8988T (cell line): ENCODE data around the gene SUGCT.

Experiments used
- DNase-seq: peaks from one replicate; pipeline ENCODE4 v3.0.0; 2011

The SUGCT gene

DNA sequence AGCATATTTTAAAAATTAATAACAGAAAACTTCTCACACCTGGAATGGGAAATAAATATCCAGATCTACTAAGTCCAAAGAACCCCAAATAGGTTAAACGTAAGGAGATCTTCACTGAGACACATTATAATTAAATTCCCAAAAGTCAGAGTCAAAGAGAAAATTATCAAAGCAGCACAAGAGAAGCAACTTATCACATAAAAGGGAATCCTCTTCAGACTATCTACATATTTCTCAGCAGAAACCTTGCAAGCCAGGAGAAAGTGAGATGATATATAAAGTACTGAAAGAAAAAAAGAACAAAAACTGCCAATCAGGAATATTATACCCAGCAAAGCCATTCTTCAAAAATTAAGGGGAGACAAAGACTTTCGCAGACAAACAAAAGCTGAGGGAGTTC is 756.4 kb downstream of the SUGCT start:
- no peak for DNase-seq

- no peak for DNase-seq
Measured at GRCh38 chr7:40899151-40899550, 764.3 kb downstream of the SUGCT start.

DNA sequence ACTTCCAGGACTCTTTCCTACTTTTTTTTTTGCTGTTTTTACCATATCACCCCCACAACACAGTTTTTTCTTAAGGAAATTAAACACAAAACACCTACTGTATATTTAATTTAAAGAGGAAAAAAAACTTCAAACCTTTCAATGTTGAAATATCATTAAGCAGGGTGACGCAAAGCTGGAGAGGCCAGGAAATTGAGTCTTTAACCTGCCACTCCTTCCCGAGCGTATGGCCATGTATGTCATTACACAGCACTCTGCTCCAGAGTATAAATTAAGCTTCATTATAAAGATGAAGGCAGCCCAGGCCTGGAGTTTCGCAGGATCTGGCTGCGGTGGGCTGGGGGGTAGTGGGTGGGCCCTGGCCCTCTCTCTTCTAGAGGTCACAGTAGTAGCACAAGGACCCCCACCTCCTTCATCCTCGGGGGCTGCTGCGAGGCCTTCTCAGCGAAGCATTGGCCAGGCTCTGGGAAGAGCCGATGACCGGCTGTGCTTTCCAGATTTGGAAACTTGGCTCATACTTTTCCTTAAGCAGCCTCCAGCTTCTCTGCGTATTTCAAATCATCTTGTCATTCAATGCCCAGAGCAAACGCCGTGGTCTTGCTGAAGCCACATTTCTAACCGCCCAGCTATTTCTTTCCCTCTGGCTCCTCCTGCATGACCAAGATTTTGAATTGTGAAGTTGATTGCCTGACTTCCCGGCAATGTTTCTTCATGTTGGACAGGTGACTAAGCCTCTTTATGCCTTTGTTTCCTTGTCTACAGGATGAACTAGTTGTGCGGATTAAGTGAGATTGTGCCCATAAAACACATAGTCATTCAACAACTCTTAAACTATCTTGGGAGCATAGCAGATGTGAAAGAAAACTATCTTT is 765.1 kb downstream of the SUGCT start:
- DNase-seq, result no peak

DNA sequence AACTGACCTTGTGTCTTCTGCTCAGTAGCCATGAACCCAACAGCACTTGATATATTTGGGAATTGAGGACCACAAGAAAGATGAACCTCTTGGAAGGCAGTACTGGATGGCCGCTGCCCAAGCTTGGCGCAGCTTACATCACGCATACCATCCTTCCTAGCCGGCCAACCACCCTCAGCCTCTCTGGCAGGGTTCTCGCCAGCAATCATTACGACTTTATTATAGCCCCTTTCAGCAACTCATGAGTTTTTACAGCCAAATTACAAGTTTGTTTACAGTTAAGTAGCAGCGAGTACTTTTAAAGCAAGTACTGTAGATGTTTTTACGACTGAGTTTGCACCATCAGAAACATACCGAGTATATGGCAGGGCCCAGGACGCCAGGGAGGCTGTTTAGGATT is 769.1 kb downstream of the SUGCT start:
- no peak for DNase-seq

- DNase-seq, result no peak
Measured at GRCh38 chr7:40907286-40907685, 772.5 kb downstream of the SUGCT start.

DNA sequence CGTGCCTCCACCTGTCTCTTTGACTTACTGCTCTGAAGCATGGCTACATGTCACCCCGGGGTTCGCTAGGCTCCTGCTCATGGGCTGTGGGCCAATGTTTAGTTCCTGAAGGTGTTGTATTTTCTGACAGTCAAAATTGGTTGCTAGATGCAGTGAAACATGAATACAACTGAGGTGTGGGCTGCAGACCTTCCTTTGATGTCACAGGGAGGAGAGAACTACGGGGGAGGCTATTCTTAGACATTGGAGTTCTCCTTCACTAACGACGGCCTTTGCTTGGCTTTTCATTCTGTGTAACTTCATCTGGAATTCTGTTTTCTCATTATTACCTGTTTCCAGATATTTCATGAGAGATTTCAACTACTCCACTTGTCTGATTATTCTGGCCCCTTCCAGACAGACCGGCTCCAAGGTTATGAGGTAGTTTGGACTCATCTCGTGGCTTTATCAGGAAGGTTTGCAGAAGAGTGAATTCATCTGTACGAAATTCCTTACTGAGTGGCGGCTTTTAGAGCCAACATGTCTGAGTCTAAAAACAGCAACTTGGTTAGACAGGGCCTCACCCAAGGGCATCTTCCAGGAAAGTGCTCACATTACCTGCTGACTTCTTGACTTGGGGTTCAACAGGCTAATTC is 774.7 kb downstream of the SUGCT start:
- DNase-seq, result no peak
